H1 (cell line): ENCODE data around the gene HSPA1A. TPM values are rescaled to one million over a fixed set of nuclear protein-coding genes. Genes with fewer than 3 reads are reported as not detected.

Experiments
- CTCF ChIA-PET: fragments of 300-600 bp; sonication (Branson Sonifier 250); formaldehyde crosslinking; loops from one replicate; lab custom pipeline; 2021; ENCODE audit not compliant: partially characterized antibody; lab: Charles Lee
- POLR2A ChIA-PET: fragments of 300-600 bp; sonication (Branson Sonifier 250); formaldehyde crosslinking; loops from one replicate; lab custom pipeline; 2021; ENCODE audit warnings: inconsistent platforms; ENCODE audit not compliant: partially characterized antibody; lab: Charles Lee
- DNase-seq, 2 experiments: peaks; one replicate each; pipeline versions ENCODE4 v3.0.0 to v3.0.0-alpha.2; 2010 to 2022; ENCODE audit warnings: low spot score in 2 of 2, low read depth in 1 of 2, mixed read lengths in 1 of 2
- FAIRE-seq: peaks from 2 replicates; lab custom pipeline; 2011; peaks lifted over from hg19 to GRCh38; lab: Jason Lieb, UNC
- H2AFZ ChIP-seq: 2 replicates; pipeline ENCODE4 v1.8.1; 2012; ENCODE audit warnings: low read length, inconsistent platforms
- H2AK5ac ChIP-seq: 2 replicates; pipeline ENCODE4 v1.6.1; 2013; ENCODE audit warnings: low read depth, low read length
- H2BK120ac ChIP-seq: replicated peaks from 2 replicates; pipeline ENCODE3; 2013; ENCODE audit warnings: low read depth, low read length, inconsistent platforms
- H2BK12ac ChIP-seq: 2 replicates; pipeline ENCODE4 v1.6.1; 2013; ENCODE audit warnings: low read depth, low read length
- H2BK15ac ChIP-seq: 2 replicates; pipeline ENCODE4 v1.6.1; 2013; ENCODE audit warnings: low read length
- H2BK20ac ChIP-seq: 2 replicates; pipeline ENCODE4 v1.6.1; 2013; ENCODE audit warnings: low read length
- H2BK5ac ChIP-seq: 2 replicates; pipeline ENCODE4 v1.6.1; 2013; ENCODE audit warnings: low read depth, low read length
- H3K14ac ChIP-seq: 2 replicates; pipeline ENCODE4 v1.6.1; 2013; ENCODE audit warnings: inconsistent platforms; ENCODE audit not compliant: insufficient read length
- H3K18ac ChIP-seq: 2 replicates; pipeline ENCODE4 v1.6.1; 2013; ENCODE audit warnings: low read length; ENCODE audit errors: extremely low read depth
- H3K23ac ChIP-seq: 2 replicates; pipeline ENCODE4 v1.6.1; 2013; ENCODE audit warnings: inconsistent platforms; ENCODE audit not compliant: insufficient read length
- H3K23me2 ChIP-seq: 2 replicates; pipeline ENCODE4 v1.6.1; 2013; ENCODE audit warnings: low read depth, low read length
- H3K27ac ChIP-seq: 2 replicates; pipeline ENCODE4 v1.6.1; 2011; ENCODE audit warnings: low read depth, low read length, inconsistent platforms
- H3K27me3 ChIP-seq, 4 experiments: replicated peaks in 1 of 4; 1 replicate in 1 of 4; 2 replicates in 3 of 4; pipeline versions ENCODE4 v1.6.1 to v1.8.1; 2011 to 2013; ENCODE audit warnings: low read length in 3 of 4, mild to moderate bottlenecking in 3 of 4, inconsistent platforms in 2 of 4, mixed read lengths in 2 of 4, moderate library complexity in 1 of 4; ENCODE audit not compliant: control insufficient read depth in 3 of 4, insufficient read depth in 3 of 4; ENCODE audit errors: extremely low read depth in 1 of 4
- H3K36me3 ChIP-seq, 4 experiments: 2 replicates each; pipeline versions ENCODE4 v1.6.1 to v1.8.1; 2011 to 2013; ENCODE audit warnings: mild to moderate bottlenecking in 4 of 4, low read length in 3 of 4, moderate library complexity in 2 of 4, control low read depth in 1 of 4, inconsistent platforms in 1 of 4; ENCODE audit not compliant: insufficient read depth in 4 of 4, control insufficient read depth in 2 of 4
- H3K4ac ChIP-seq: replicated peaks from 2 replicates; pipeline ENCODE3; 2013; ENCODE audit warnings: low read length, low read depth, mixed read lengths, inconsistent platforms; ENCODE audit not compliant: insufficient read length
- H3K4me1 ChIP-seq, 4 experiments: replicated peaks in 1 of 4; 1 replicate in 1 of 4; 2 replicates in 3 of 4; pipeline versions ENCODE4 v1.6.1 to v1.8.1; 2011 to 2013; ENCODE audit warnings: low read length in 3 of 4, inconsistent platforms in 2 of 4, mixed read lengths in 1 of 4; ENCODE audit not compliant: insufficient read depth in 4 of 4, control insufficient read depth in 3 of 4
- H3K4me2 ChIP-seq, 2 experiments: 2 replicates each; pipeline versions ENCODE4 v1.6.1 to v1.8.1; 2011 to 2013; ENCODE audit warnings: low read depth in 2 of 2, low read length in 2 of 2, control low read depth in 1 of 2, inconsistent platforms in 1 of 2, mild to moderate bottlenecking in 1 of 2; ENCODE audit not compliant: insufficient read depth in 1 of 2
- H3K4me3 ChIP-seq, 4 experiments: fragments of 200-600, 300-600 bp in 1 of 4; sonication (generic), shearing (Covaris generic), sonication (Bioruptor Twin) in 1 of 4; 2 replicates each; pipeline versions ENCODE4 v1.5.1 to v1.8.1; 2011 to 2016; ENCODE audit warnings: low read length in 4 of 4, low read depth in 3 of 4, control low read depth in 2 of 4, inconsistent platforms in 2 of 4, mild to moderate bottlenecking in 2 of 4, mixed read lengths in 1 of 4, moderate library complexity in 1 of 4; ENCODE audit not compliant: insufficient read depth in 2 of 4; ENCODE audit errors: extremely low read depth in 1 of 4
- H3K56ac ChIP-seq: replicated peaks from 2 replicates; pipeline ENCODE3; 2013; ENCODE audit warnings: low read depth, mild to moderate bottlenecking, mixed read lengths, low read length, inconsistent platforms; ENCODE audit not compliant: insufficient read length
- H3K79me1 ChIP-seq: 2 replicates; pipeline ENCODE4 v1.6.1; 2013; ENCODE audit warnings: low read depth, low read length, control low read depth
- H3K79me2 ChIP-seq, 2 experiments: 2 replicates each; pipeline versions ENCODE4 v1.6.1 to v1.8.1; 2012 to 2013; ENCODE audit warnings: low read length in 2 of 2, mild to moderate bottlenecking in 2 of 2, inconsistent platforms in 1 of 2; ENCODE audit not compliant: insufficient read depth in 2 of 2, control insufficient read depth in 1 of 2
- H3K9ac ChIP-seq, 4 experiments: replicated peaks in 1 of 4; 1 replicate in 1 of 4; 2 replicates in 3 of 4; pipeline versions ENCODE4 v1.6.1 to v1.8.1; 2011 to 2013; ENCODE audit warnings: low read depth in 3 of 4, low read length in 3 of 4, control low read depth in 2 of 4, mild to moderate bottlenecking in 2 of 4, moderate library complexity in 2 of 4, inconsistent platforms in 1 of 4; ENCODE audit errors: extremely low read depth in 1 of 4
- H3K9me3 ChIP-seq, 2 experiments: 2 replicates each; pipeline versions ENCODE4 v1.6.1 to v1.8.1; 2012 to 2013; ENCODE audit warnings: mild to moderate bottlenecking in 2 of 2, moderate library complexity in 2 of 2, control low read depth in 1 of 2, inconsistent platforms in 1 of 2, low read depth in 1 of 2, low read length in 1 of 2, mixed read lengths in 1 of 2; ENCODE audit not compliant: insufficient read depth in 2 of 2
- H4K20me1 ChIP-seq, 2 experiments: replicated peaks in 1 of 2; 2 replicates each; pipeline versions ENCODE3 to v1.8.1; 2011 to 2013; ENCODE audit warnings: inconsistent platforms in 2 of 2, low read length in 2 of 2, mild to moderate bottlenecking in 1 of 2; ENCODE audit not compliant: insufficient read depth in 2 of 2, control insufficient read depth in 1 of 2
- H4K5ac ChIP-seq: 2 replicates; pipeline ENCODE4 v1.6.1; 2013; ENCODE audit warnings: low read length, low read depth, mixed read lengths, inconsistent platforms; ENCODE audit not compliant: insufficient read length
- H4K8ac ChIP-seq: 2 replicates; pipeline ENCODE4 v1.8.0; 2013; ENCODE audit warnings: mild to moderate bottlenecking, moderate library complexity, low read length, inconsistent platforms; ENCODE audit not compliant: insufficient read depth; ENCODE audit errors: extremely low read depth
- H4K91ac ChIP-seq: replicated peaks from 2 replicates; pipeline ENCODE3; 2013; ENCODE audit warnings: low read length, mixed read lengths, inconsistent platforms; ENCODE audit not compliant: insufficient read length
- ATF2 ChIP-seq: IDR thresholded peaks from 2 replicates; pipeline ENCODE4 v1.6.1; 2012; ENCODE audit warnings: low read length, inconsistent platforms
- CBX8 ChIP-seq: fragments of 300-800, 300-1000 bp; sonication (generic); IDR thresholded peaks from 2 replicates; pipeline ENCODE4 v1.7.1; 2016; ENCODE audit warnings: low read depth, low read length, borderline replicate concordance
- CTCF ChIP-seq, 3 experiments: IDR thresholded peaks; 1 replicate in 2 of 3; 2 replicates in 1 of 3; pipeline versions ENCODE4 v1.5.1 to v1.6.1; 2011; ENCODE audit warnings: low read length in 3 of 3, mild to moderate bottlenecking in 3 of 3, inconsistent platforms in 2 of 3, low read depth in 1 of 3, moderate library complexity in 1 of 3; ENCODE audit not compliant: insufficient read depth in 1 of 3; ENCODE audit errors: control extremely low read depth in 1 of 3
- HDAC2 ChIP-seq, 2 experiments: fragments of 300-600 bp in 1 of 2; sonication (generic) in 1 of 2; IDR thresholded peaks; 2 replicates each; pipeline ENCODE4 v1.6.1; 2011 to 2012; ENCODE audit warnings: low read depth in 2 of 2, low read length in 2 of 2, mild to moderate bottlenecking in 2 of 2, moderate library complexity in 2 of 2, borderline replicate concordance in 1 of 2, inconsistent platforms in 1 of 2
- SIN3A ChIP-seq, 2 experiments: IDR thresholded peaks in 1 of 2; conservative IDR thresholded peaks in 1 of 2; 2 replicates each; pipeline ENCODE4 v1.6.1; 2011 to 2012; ENCODE audit warnings: low read length in 2 of 2, improper control_type of control experiment in 1 of 2, low read depth in 1 of 2, mild to moderate bottlenecking in 1 of 2
- TAF7 ChIP-seq: optimal IDR thresholded peaks from 2 replicates; pipeline ENCODE3; 2011; ENCODE audit warnings: low read depth, mild to moderate bottlenecking, inconsistent platforms, low read length, moderate library complexity, borderline replicate concordance
- YY1 ChIP-seq: IDR thresholded peaks from 2 replicates; pipeline ENCODE4 v1.6.1; 2011; ENCODE audit warnings: low read depth, mild to moderate bottlenecking, low read length
- WGBS, 2 experiments: shearing (Covaris generic) in 1 of 2; methylation state at CpG; one replicate each; pipeline versions ENCODE4 v1.1.6 to v1.1.7; 2013 to 2015; ENCODE audit warnings: low lambda C conversion rate in 2 of 2, mixed read lengths in 2 of 2, inconsistent platforms in 1 of 2, low coverage in 1 of 2, missing lambda C conversion rate in 1 of 2; ENCODE audit not compliant: insufficient replicate concordance in 2 of 2, insufficient coverage in 1 of 2, insufficient read length in 1 of 2; ENCODE audit errors: extremely low coverage in 1 of 2, missing lambda C conversion rate in 1 of 2; 5-methylcytosine and 5-hydroxymethylcytosine counted together
- polyA plus RNA-seq, 7 experiments: library from polyadenylated mRNA; depleted of rRNA in 3 of 7; stranded (reverse) in 5 of 7; unstranded in 2 of 7; fragments of >200 nt in 5 of 7; fragments of 200-250 nt in 2 of 7; gene quantifications; 1 replicate in 5 of 7; 2 replicates in 1 of 7; 4 replicates in 1 of 7; pipeline versions ENCODE4 v1.2.1 to v1.2.3, GENCODE V29; 2011 to 2013; ENCODE audit warnings: missing spikeins in 2 of 7, mixed read lengths in 2 of 7
- total RNA-seq: library from RNA; stranded (reverse); fragmentation: NEBNext Ultra II Directional; extraction: Animal tissue kit (Norgen Biotek cat#: 25700); gene quantifications from 2 replicates; pipeline ENCODE4 v1.2.1, GENCODE V29; 2021
- TF ChIP-seq, protein P1 (sequence below): IDR thresholded peaks from 2 replicates; pipeline ENCODE4 v1.6.1; 2012; ENCODE audit warnings: inconsistent platforms

Gene HSPA1A
- total and polyA plus RNA-seq, 2 of the 8 experiments (the other 6 are each of a cell fraction or from before 2014, with no cell fraction given) = 40.7 to 54.0 TPM

DNA sequence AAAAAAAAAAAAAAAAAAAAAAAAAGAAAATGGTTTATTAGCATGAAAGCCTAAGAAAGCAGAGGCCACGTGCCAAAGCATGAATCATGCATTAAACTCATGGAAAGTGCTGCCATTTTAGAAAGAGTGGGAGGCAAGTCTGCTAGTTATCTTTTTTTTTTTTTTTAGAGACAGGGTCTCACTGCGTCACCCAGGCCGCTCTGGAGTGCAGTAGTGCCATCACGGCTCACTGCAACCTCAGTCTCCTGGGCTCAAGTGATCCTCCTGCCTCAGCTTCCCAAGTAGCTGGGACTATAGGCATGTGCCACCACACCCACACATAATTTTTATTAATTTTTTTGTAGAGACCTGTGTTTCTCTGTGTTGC is 43.4 kb upstream of the HSPA1A start:
- POLR2A ChIA-PET = interaction anchor here (1.0 to 10.7 kb wide), 2 partner anchors 16 to 133 kb away, joined by 4 to 85 read pairs; no protein-coding TSS in a partner anchor
- DNase-seq = no peak
- TF ChIP-seq YY1 (no peak), ATF2 (no peak), HDAC2 (IDR thresholded peaks at IDR 0.05; ENCODE audit: borderline replicate concordance in 1 of 2, low read depth in 2 of 2, low read length in 2 of 2) (no peak), TAF7 (no peak), CBX8 (no peak), CTCF (IDR thresholded peaks at IDR 0.05; ENCODE audit: control extremely low read depth in 1 of 3, insufficient read depth in 1 of 3, low read depth in 1 of 3, low read length in 3 of 3) (no peak), SIN3A (conservative IDR thresholded peaks at IDR 0.05 in 1 of 2, IDR thresholded peaks at IDR 0.05 in 1 of 2; ENCODE audit: low read depth in 1 of 2, low read length in 2 of 2) (no peak)
- TF ChIP-seq, protein P1, sequence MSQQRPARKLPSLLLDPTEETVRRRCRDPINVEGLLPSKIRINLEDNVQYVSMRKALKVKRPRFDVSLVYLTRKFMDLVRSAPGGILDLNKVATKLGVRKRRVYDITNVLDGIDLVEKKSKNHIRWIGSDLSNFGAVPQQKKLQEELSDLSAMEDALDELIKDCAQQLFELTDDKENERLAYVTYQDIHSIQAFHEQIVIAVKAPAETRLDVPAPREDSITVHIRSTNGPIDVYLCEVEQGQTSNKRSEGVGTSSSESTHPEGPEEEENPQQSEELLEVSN = no peak

More for the DNA sequence above, 43.4 kb upstream of the HSPA1A start:
- Histone ChIP-seq H3K79me1 (no peaks in the 10 kb centered on the region), H3K23ac (no peak overlapping the region), H4K91ac (no peak overlapping the region), H2AK5ac (no peak overlapping the region), H3K4me2 (no peak overlapping the region), H2BK120ac (no peak overlapping the region), H2BK12ac (no peak overlapping the region), H3K4me1 (peaks cover 0 to 4% (median 2%) of the 10 kb centered on the region in 4 experiments; a peak in 5 of 7 replicates), H4K20me1 (no peaks in the 10 kb centered on the region), H2BK20ac (no peak overlapping the region), H4K5ac (no peak overlapping the region), H3K14ac (no peak overlapping the region), H2AFZ (no peak overlapping the region), H2BK15ac (no peak overlapping the region), H3K23me2 (no peaks in the 10 kb centered on the region), H3K27ac (no peak overlapping the region), H3K18ac (no peak overlapping the region), H3K4me3 (no peak overlapping the region), H4K8ac (no peak overlapping the region), H3K36me3 (no peaks in the 10 kb centered on the region), H3K4ac (no peak overlapping the region), H3K56ac (no peak overlapping the region), H3K9me3 (no peaks in the 10 kb centered on the region), H3K79me2 (no peaks in the 10 kb centered on the region), H2BK5ac (no peak overlapping the region), H3K9ac (no peak overlapping the region), H3K27me3 (no peaks in the 10 kb centered on the region)
- no peak for FAIRE-seq
- 95% methylated on average over 4 of the region's 4 CpGs; no CpG with 5 or more reads in 1 of the 2 experiments for WGBS, 2 experiments
- CTCF ChIA-PET = interaction anchor here (0.8 to 14.4 kb wide), 20 partner anchors 8 to 275 kb away, joined by 3 to 228 read pairs (median 4); partner anchors contain the start of genes APOM, DDAH2, HSPA1B and MPIG6B
